AG04450 (cell line): ENCODE data around the gene MB. TPM values are rescaled to one million over a fixed set of nuclear protein-coding genes. Genes with fewer than 3 reads are reported as not detected.

Experiments used
- CTCF ChIA-PET: fragments of 300-600, 350-600 bp; formaldehyde crosslinking; extraction: SDS; loops from one replicate; lab custom pipeline; 2022; ENCODE audit warnings: antibody characterized with exemption, inconsistent platforms; lab: Charles Lee
- POLR2A ChIA-PET: fragments of 350-600 bp; formaldehyde crosslinking; extraction: SDS; loops from one replicate; lab custom pipeline; 2021; ENCODE audit warnings: antibody characterized with exemption, inconsistent platforms; lab: Yijun Ruan, JAX
- DNase-seq: peaks from one replicate; pipeline ENCODE4 v3.0.0-alpha.2; 2011; ENCODE audit warnings: low read depth, low spot score
- H3K27ac ChIP-seq: one replicate; pipeline ENCODE4 v1.5.1; 2012; ENCODE audit warnings: low read depth, low read length, control low read depth
- H3K27me3 ChIP-seq: one replicate; pipeline ENCODE4 v1.6.0; 2012; ENCODE audit warnings: low read length; ENCODE audit not compliant: control insufficient read depth, insufficient read depth
- H3K4me3 ChIP-seq: 2 replicates; pipeline ENCODE4 v1.5.1; 2011; ENCODE audit warnings: mild to moderate bottlenecking, low read depth, low read length, control low read depth
- H3K9me3 ChIP-seq: 2 replicates; pipeline ENCODE4 v1.5.1; 2012; ENCODE audit warnings: low read length; ENCODE audit not compliant: control insufficient read depth, insufficient read depth
- polyA plus RNA-seq: library from polyadenylated mRNA; depleted of rRNA; stranded (reverse); fragments of >200 nt; gene quantifications from 2 replicates; pipeline ENCODE4 v1.2.3, GENCODE V29; 2011
- TF ChIP-seq, protein P1 (sequence below): IDR thresholded peaks from 2 replicates; pipeline ENCODE4 v1.5.1; 2011; ENCODE audit warnings: low read depth, low read length, control low read depth, inconsistent platforms

The MB gene
- polyA plus RNA-seq, 1 experiment, result not detected

GRCh38 chr22:35601013-35601580, 16.0 kb downstream of the MB start:
- ChIA-PET POLR2A (no interaction called here), CTCF (no interaction called here)
- Histone ChIP-seq H3K27ac (no peak overlapping the region), H3K9me3 (no peaks in the 10 kb centered on the region), H3K27me3 (peaks cover 3% of the 10 kb centered on the region), H3K4me3 (no peak overlapping the region)
- TF ChIP-seq, protein P1, sequence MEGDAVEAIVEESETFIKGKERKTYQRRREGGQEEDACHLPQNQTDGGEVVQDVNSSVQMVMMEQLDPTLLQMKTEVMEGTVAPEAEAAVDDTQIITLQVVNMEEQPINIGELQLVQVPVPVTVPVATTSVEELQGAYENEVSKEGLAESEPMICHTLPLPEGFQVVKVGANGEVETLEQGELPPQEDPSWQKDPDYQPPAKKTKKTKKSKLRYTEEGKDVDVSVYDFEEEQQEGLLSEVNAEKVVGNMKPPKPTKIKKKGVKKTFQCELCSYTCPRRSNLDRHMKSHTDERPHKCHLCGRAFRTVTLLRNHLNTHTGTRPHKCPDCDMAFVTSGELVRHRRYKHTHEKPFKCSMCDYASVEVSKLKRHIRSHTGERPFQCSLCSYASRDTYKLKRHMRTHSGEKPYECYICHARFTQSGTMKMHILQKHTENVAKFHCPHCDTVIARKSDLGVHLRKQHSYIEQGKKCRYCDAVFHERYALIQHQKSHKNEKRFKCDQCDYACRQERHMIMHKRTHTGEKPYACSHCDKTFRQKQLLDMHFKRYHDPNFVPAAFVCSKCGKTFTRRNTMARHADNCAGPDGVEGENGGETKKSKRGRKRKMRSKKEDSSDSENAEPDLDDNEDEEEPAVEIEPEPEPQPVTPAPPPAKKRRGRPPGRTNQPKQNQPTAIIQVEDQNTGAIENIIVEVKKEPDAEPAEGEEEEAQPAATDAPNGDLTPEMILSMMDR, result no peak
- no peak for DNase-seq

DNA sequence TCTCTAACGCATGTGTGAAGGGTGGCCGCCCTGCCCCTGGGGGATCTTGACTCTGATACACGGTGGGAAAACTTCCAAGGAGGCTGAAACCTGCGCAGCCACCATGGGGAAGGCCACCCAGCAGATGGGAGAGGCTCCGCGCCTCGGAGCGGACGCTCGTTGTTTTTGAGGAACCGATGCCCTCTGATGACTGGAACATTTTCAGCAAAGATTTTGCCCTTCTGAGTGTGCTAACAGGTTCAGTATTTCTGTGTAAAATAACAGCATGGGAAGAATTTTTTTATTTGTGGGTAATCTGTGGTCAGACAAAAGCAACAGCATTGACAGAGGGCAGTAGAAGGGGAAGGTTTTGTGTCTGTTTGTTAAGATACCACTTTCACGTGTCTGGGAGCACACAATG, 16.7 kb downstream of the MB start:
- ChIA-PET POLR2A (no interaction called here), CTCF (no interaction called here)
- Histone ChIP-seq H3K27me3 (peaks cover 3% of the 10 kb centered on the region), H3K9me3 (no peaks in the 10 kb centered on the region), H3K27ac (no peak overlapping the region), H3K4me3 (no peak overlapping the region)
- no peak for DNase-seq
- TF ChIP-seq, protein P1, result no peak

GRCh38 chr22:35599364-35599763, 17.8 kb downstream of the MB start:
- CTCF ChIA-PET, result no interaction called here

DNA sequence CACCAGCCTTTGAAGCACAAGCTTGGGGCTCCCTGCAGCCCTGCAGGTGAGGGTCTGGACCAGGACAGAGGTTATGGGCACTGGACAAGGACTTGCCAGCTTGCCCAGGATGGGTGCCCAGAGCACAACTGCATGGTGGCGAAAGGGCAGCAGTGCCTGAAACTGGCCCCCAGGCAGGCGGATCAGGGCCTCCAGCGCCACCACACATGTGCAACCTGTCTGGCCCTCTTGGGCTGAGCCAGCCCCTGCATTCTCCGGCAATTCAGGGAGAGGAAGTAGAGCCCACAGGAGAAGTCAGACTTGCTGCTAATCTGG, 18.8 kb downstream of the MB start:
- CTCF ChIA-PET, result no interaction called here
- no peak overlapping the region for H3K27ac ChIP-seq
- TF ChIP-seq, protein P1, result no peak
- H3K4me3 ChIP-seq, result no peak overlapping the region
- no peak for DNase-seq
- H3K27me3 ChIP-seq, result no peaks in the 10 kb centered on the region
- no peaks in the 10 kb centered on the region; the same call in 1 of the 2 replicates for H3K9me3 ChIP-seq
- POLR2A ChIA-PET, result no interaction called here

More at GRCh38 chr22:35599364-35599763, 17.8 kb downstream of the MB start:
- Histone ChIP-seq H3K27ac (no peak overlapping the region), H3K27me3 (no peaks in the 10 kb centered on the region), H3K4me3 (no peak overlapping the region), H3K9me3 (no peaks in the 10 kb centered on the region)
- DNase-seq, result no peak
- TF ChIP-seq, protein P1, result no peak
- POLR2A ChIA-PET, result no interaction called here

DNA sequence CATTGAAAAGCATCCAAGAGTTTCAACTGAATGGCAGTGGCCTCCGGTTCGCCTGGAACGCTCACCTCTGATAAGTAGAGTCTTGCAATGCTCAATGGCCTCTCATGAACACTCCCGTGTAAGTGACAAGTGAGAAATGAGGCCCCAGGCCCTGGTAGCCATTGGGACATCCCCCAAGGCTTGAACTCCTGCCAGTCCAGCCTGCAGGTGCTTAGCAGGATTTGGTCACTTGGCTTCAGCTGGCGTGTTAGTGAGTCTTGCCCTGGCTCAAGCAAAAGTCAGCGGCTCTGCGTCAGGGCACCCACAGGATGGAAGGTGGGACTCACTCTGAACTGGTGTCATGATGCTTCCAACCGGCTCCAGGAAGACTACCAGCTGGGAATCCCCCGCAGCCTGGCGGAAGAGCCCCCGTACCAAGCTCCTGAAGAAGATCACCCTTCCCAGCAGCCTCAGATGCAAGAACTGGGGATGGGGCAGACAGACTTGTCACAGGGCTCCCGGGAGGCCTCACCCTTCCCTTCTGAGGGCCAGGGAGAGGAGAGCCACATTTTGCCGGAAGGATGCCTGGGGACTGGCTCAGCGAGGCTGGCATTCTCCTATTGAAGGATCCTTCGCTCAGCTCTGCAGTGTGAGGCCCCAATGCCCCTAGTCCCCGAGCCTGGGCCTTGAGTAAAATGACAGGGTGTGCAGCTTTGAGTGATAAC, 19.3 kb downstream of the MB start:
- CTCF ChIA-PET, result no interaction called here

More for the DNA sequence above, 19.3 kb downstream of the MB start:
- DNase-seq, result no peak
- no peaks in the 10 kb centered on the region; the same call in 1 of the 2 replicates for H3K9me3 ChIP-seq
- H3K4me3 ChIP-seq, result no peak overlapping the region
- POLR2A ChIA-PET, result no interaction called here
- TF ChIP-seq, protein P1, result no peak
- no peak overlapping the region for H3K27ac ChIP-seq
- no peaks in the 10 kb centered on the region for H3K27me3 ChIP-seq
